Measurements from ENCODE around the gene TTLL11. TPM values are rescaled to one million over a fixed set of nuclear protein-coding genes. Genes with fewer than 3 reads are reported as not detected.

TTLL11 gene
- polyA plus RNA-seq, 1 of the 3 experiments (the other 2 are of a cell fraction) = 6.8 TPM

DNA sequence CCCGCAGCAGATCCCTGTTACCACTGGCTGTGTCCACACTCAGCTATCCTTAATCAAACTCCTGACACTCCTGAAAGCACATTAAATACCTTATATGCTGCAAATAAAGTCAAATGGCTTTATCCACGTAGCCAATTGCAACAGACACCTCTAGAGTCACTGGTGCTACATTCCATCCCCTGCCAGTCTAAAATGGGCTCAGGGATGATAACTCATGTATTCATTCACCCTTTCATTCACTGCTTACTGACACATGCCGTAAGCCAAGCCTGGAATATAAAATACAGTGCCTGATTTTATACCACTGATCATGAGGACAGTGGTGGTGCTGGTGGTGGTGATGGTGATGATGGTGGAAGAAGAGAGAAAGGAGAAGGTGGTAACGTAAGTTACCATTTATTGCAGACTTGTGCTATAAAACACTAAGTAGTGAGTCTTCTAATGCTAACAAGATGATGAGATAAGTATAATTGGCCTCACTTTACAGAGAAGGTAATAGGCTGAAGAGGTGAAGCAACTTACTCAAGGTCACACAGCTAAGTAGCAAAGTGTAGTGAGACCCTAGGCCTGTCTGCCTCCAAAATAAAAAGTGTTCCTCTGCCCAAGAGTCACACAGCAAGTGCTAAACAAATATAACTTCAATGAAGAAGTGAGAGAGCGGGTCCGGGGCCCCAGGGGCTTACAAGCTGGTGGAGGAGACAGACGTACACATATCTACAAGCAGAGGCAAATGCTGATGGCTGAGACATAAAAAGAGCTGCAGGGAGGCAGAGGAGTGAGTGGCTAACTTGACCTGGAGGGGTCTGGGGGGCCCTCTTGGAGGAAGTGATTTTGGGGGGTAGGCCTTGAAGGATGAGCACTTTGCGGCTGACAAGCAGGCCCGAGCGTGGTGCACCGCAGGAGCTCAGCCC, 1.2 kb downstream of the TTLL11 start:
- POLR2A ChIA-PET = interaction anchor here (0.9 kb wide), 1 partner anchor 546 kb away, joined by 3 read pairs; no protein-coding TSS in a partner anchor
- Histone ChIP-seq H3K4me1 (ENCODE audit: control insufficient read depth in 1 of 2, insufficient read depth in 2 of 2, low read depth in 1 of 2, low read length in 1 of 2) (peaks cover 6 to 19% of the 10 kb centered on the region in 2 experiments; a peak in 2 of 4 replicates), H2AFZ (ENCODE audit: low read depth) (0 out of 2 replicates have a peak overlapping the region, but pooled peaks have one; percentile 90), H3F3A (replicated peaks; ENCODE audit: insufficient read depth) (no peaks in the 10 kb centered on the region), H3K9me3 (no peaks in the 10 kb centered on the region), H3K4me2 (peak overlapping the region; percentile 89), H3K9me2 (no peaks in the 10 kb centered on the region), H3K9ac (peak overlapping the region; percentile 46), H3K27me3 (ENCODE audit: insufficient read depth) (no peaks in the 10 kb centered on the region), H3K27ac (ENCODE audit: low read depth in 2 of 2, low read length in 1 of 2) (no peak overlapping the region), H3K4me3 (ENCODE audit: low read depth in 2 of 2, low read length in 1 of 2) (peak overlapping the region; percentile 88 to 90), H3K36me3 (replicated peaks in 1 of 2; ENCODE audit: control insufficient read depth in 1 of 2, insufficient read depth in 2 of 2, low read length in 1 of 2) (no peaks in the 10 kb centered on the region), H4K20me1 (ENCODE audit: insufficient read depth) (peaks cover 12% of the 10 kb centered on the region), H3K79me2 (ENCODE audit: insufficient read depth) (peaks cover 32% of the 10 kb centered on the region)
- TF ChIP-seq, protein P1, sequence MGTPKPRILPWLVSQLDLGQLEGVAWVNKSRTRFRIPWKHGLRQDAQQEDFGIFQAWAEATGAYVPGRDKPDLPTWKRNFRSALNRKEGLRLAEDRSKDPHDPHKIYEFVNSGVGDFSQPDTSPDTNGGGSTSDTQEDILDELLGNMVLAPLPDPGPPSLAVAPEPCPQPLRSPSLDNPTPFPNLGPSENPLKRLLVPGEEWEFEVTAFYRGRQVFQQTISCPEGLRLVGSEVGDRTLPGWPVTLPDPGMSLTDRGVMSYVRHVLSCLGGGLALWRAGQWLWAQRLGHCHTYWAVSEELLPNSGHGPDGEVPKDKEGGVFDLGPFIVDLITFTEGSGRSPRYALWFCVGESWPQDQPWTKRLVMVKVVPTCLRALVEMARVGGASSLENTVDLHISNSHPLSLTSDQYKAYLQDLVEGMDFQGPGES (IDR thresholded peaks at IDR 0.05; ENCODE audit: low read depth, low read length) = no peak
- TF ChIP-seq REST (IDR thresholded peaks at IDR 0.05; ENCODE audit: low read depth, low read length) (no peak), USF2 (IDR thresholded peaks at IDR 0.05; ENCODE audit: borderline replicate concordance, low read depth, low read length) (no peak), EP300 (IDR thresholded peaks at IDR 0.05; ENCODE audit: borderline replicate concordance in 1 of 2, low read depth in 1 of 2, low read length in 1 of 2) (no peak), MEF2A (IDR thresholded peaks at IDR 0.05; ENCODE audit: borderline replicate concordance, low read depth) (no peak), NRF1 (IDR thresholded peaks at IDR 0.05; ENCODE audit: low read depth, low read length) (no peak), ZBTB33 (IDR thresholded peaks at IDR 0.05; ENCODE audit: borderline replicate concordance, low read depth) (no peak), GATA2 (CRISPR knock-in tag; IDR thresholded peaks at IDR 0.05) (no peak), RXRA (IDR thresholded peaks at IDR 0.05; ENCODE audit: borderline replicate concordance, low read depth) (no peak), JUND (IDR thresholded peaks at IDR 0.05) (no peak), CHD2 (IDR thresholded peaks at IDR 0.05; ENCODE audit: low read length, partially characterized antibody) (no peak), GABPA (IDR thresholded peaks at IDR 0.05; ENCODE audit: low read depth) (no peak), FOSL2 (IDR thresholded peaks at IDR 0.05; ENCODE audit: borderline replicate concordance, low read depth) (no peak), FOXJ3 (CRISPR knock-in tag; IDR thresholded peaks at IDR 0.05) (no peak), TEAD4 (IDR thresholded peaks at IDR 0.05; ENCODE audit: borderline replicate concordance, insufficient read depth) (no peak), TCF12 (IDR thresholded peaks at IDR 0.05) (no peak), SIN3A (IDR thresholded peaks at IDR 0.05; ENCODE audit: borderline replicate concordance, low read depth, low read length) (no peak), YY1 (IDR thresholded peaks at IDR 0.05; ENCODE audit: low read depth) (no peak)
- TF ChIP-seq, protein P2, sequence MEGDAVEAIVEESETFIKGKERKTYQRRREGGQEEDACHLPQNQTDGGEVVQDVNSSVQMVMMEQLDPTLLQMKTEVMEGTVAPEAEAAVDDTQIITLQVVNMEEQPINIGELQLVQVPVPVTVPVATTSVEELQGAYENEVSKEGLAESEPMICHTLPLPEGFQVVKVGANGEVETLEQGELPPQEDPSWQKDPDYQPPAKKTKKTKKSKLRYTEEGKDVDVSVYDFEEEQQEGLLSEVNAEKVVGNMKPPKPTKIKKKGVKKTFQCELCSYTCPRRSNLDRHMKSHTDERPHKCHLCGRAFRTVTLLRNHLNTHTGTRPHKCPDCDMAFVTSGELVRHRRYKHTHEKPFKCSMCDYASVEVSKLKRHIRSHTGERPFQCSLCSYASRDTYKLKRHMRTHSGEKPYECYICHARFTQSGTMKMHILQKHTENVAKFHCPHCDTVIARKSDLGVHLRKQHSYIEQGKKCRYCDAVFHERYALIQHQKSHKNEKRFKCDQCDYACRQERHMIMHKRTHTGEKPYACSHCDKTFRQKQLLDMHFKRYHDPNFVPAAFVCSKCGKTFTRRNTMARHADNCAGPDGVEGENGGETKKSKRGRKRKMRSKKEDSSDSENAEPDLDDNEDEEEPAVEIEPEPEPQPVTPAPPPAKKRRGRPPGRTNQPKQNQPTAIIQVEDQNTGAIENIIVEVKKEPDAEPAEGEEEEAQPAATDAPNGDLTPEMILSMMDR (IDR thresholded peaks at IDR 0.05) = no peak
- TF ChIP-seq, protein P3, sequence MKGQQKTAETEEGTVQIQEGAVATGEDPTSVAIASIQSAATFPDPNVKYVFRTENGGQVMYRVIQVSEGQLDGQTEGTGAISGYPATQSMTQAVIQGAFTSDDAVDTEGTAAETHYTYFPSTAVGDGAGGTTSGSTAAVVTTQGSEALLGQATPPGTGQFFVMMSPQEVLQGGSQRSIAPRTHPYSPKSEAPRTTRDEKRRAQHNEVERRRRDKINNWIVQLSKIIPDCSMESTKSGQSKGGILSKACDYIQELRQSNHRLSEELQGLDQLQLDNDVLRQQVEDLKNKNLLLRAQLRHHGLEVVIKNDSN (IDR thresholded peaks at IDR 0.05; ENCODE audit: borderline replicate concordance, low read depth) = no peak
- DNase-seq = no peak
- 51% methylated on average over 11 of the region's 11 CpGs for WGBS (ENCODE audit: low lambda C conversion rate)
- CTCF ChIA-PET = interaction anchor here (0.7 to 8.1 kb wide), 5 partner anchors 10 to 257 kb away, joined by 3 to 144 read pairs (median 3); no protein-coding TSS in a partner anchor

Data from SK-N-SH (cell line).